Endometrial microvascular endothelial cells (primary cell): Measurements from ENCODE around the gene MORF4L2. TPM values are rescaled to one million over a fixed set of nuclear protein-coding genes. Genes with fewer than 3 reads are reported as not detected.
"Not testable (repeated sequence)": the region's sequence is repeated elsewhere in the genome, so short reads cannot be mapped to it uniquely, and the experiment has no call there.

Experiments
- in situ Hi-C: cut with HindIII; loops from 2 replicates; pipeline ENCODE4 v1.10.0; 2017; ENCODE audit warnings: low sequenced_read_pairs, low pct_unique_long_range_greater_than_20kb; ENCODE audit errors: inconsistent ontology term
- total RNA-seq: library from RNA; depleted of rRNA; stranded (reverse); fragments of >200 nt; gene quantifications from one replicate; pipeline ENCODE4 v1.2.3, GENCODE V29; 2015; ENCODE audit errors: inconsistent ontology term

Gene MORF4L2
- total RNA-seq, 1 donor from 2014 or later, result 385 TPM

GRCh38 chrX:103687073-103687695 is 685 bp upstream of the MORF4L2 start:
- in situ Hi-C loops, result no loop called here

- in situ Hi-C loops, result no loop called here
Measured at GRCh38 chrX:103685396-103685795, 1.1 kb downstream of the MORF4L2 start.

GRCh38 chrX:103681443-103681842 is 5.1 kb downstream of the MORF4L2 start:
- in situ Hi-C loops, result no loop called here

- in situ Hi-C loops, result no loop called here
Measured at GRCh38 chrX:103678199-103678993, 8.1 kb downstream of the MORF4L2 start.

- in situ Hi-C loops, result no loop called here
Measured at GRCh38 chrX:103674531-103675454, 11.7 kb downstream of the MORF4L2 start.

GRCh38 chrX:103669745-103670144 is 16.8 kb downstream of the MORF4L2 start:
- in situ Hi-C loops, result no loop called here

GRCh38 chrX:103666202-103667107 is 20.0 kb downstream of the MORF4L2 start:
- in situ Hi-C loops, result no loop called here

- in situ Hi-C loops, result no loop called here
Measured at GRCh38 chrX:103663981-103664762, 22.3 kb downstream of the MORF4L2 start.

GRCh38 chrX:103659460-103659859 is 27.0 kb downstream of the MORF4L2 start:
- in situ Hi-C loops, result not testable (repeated sequence)

GRCh38 chrX:103658681-103659433 is 27.6 kb downstream of the MORF4L2 start:
- in situ Hi-C loops, result no loop called here

- in situ Hi-C loops, result not testable (repeated sequence)
Measured at GRCh38 chrX:103657066-103657465, 29.4 kb downstream of the MORF4L2 start.

- in situ Hi-C loops, result no loop called here
Measured at GRCh38 chrX:103656617-103657016, 29.9 kb downstream of the MORF4L2 start.

GRCh38 chrX:103655230-103656000 is 31.1 kb downstream of the MORF4L2 start:
- in situ Hi-C loops, result not testable (repeated sequence)

- in situ Hi-C loops, result no loop called here
Measured at GRCh38 chrX:103651151-103651773, 35.2 kb downstream of the MORF4L2 start.

GRCh38 chrX:103647630-103648029 is 38.9 kb downstream of the MORF4L2 start:
- in situ Hi-C loops, result no loop called here

- in situ Hi-C loops, result no loop called here
Measured at GRCh38 chrX:103644125-103644524, 42.4 kb downstream of the MORF4L2 start.
